Lower leg skin (tissue), 3 donors: ENCODE results near the gene ADM2.

Experiments
- POLR2A ChIP-seq, 2 donors: fragments of 450-650 bp; IDR thresholded peaks; one replicate each; pipeline ENCODE4 v1.6.1; 2016 to 2017; ENCODE audit warnings: antibody characterized with exemption in 2 of 2, mild to moderate bottlenecking in 1 of 2, moderate library complexity in 1 of 2
- TF ChIP-seq, protein P1 (sequence below), 3 donors: fragments of 450-650 bp; IDR thresholded peaks; one replicate each; pipeline ENCODE4 v1.5.1; 2016; ENCODE audit warnings: antibody characterized with exemption in 3 of 3, mild to moderate bottlenecking in 3 of 3, moderate library complexity in 2 of 3

DNA sequence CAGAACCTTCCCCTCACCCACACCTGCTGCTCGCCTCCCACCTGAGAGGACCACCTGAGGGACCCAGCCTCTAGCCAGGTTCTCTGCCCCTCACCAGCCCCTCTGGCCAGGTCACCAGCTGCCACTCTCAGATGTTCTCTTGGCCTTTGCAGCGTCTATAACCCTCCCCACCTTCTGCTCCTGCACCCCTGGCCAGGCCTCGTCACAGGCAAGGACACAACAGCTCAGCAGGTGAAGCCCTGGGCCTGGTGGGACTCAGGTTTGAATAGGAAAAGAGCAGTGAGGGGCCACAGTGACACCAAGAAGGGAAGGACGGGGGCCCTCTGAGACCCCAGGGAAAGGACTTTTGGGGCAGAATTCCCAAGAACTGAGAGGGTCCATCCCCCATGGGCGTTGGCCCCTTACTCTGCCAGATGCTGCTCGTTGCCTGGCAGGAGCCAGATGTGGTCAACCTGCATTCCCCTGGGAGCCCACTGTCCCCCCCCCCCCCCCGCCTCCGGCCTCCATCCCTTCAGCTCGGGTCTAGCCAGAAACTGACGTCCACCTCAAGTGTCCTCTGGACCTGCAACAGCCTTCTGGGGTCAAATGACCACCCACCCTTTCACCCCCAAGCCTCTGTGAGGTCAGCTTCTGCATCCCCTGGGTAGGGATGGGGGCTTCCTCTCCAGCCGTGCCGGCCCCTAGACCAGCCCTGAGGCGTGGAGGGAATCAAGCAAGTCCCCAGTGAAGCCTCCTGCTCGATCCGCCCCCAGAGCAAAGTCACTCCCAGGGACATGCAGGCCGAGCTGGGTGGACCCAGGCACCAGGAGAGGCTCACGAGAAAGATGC, 35.2 kb upstream of the ADM2 start:
- TF ChIP-seq, protein P1, sequence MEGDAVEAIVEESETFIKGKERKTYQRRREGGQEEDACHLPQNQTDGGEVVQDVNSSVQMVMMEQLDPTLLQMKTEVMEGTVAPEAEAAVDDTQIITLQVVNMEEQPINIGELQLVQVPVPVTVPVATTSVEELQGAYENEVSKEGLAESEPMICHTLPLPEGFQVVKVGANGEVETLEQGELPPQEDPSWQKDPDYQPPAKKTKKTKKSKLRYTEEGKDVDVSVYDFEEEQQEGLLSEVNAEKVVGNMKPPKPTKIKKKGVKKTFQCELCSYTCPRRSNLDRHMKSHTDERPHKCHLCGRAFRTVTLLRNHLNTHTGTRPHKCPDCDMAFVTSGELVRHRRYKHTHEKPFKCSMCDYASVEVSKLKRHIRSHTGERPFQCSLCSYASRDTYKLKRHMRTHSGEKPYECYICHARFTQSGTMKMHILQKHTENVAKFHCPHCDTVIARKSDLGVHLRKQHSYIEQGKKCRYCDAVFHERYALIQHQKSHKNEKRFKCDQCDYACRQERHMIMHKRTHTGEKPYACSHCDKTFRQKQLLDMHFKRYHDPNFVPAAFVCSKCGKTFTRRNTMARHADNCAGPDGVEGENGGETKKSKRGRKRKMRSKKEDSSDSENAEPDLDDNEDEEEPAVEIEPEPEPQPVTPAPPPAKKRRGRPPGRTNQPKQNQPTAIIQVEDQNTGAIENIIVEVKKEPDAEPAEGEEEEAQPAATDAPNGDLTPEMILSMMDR (IDR thresholded peaks at IDR 0.05) = no peak
- TF ChIP-seq POLR2A (IDR thresholded peaks at IDR 0.05) = no peak
